IPS DF 19.7 (cell line): ENCODE data around the gene CHCHD6.
A peak's percentile ranks its signal among the peaks of the same experiment; 100 is the strongest.

Experiments
- DNase-seq: peaks from one replicate; pipeline ENCODE4 v3.0.0-alpha.2; 2013; ENCODE audit warnings: low read depth, low spot score

The CHCHD6 gene, protein sequence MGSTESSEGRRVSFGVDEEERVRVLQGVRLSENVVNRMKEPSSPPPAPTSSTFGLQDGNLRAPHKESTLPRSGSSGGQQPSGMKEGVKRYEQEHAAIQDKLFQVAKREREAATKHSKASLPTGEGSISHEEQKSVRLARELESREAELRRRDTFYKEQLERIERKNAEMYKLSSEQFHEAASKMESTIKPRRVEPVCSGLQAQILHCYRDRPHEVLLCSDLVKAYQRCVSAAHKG

DNA sequence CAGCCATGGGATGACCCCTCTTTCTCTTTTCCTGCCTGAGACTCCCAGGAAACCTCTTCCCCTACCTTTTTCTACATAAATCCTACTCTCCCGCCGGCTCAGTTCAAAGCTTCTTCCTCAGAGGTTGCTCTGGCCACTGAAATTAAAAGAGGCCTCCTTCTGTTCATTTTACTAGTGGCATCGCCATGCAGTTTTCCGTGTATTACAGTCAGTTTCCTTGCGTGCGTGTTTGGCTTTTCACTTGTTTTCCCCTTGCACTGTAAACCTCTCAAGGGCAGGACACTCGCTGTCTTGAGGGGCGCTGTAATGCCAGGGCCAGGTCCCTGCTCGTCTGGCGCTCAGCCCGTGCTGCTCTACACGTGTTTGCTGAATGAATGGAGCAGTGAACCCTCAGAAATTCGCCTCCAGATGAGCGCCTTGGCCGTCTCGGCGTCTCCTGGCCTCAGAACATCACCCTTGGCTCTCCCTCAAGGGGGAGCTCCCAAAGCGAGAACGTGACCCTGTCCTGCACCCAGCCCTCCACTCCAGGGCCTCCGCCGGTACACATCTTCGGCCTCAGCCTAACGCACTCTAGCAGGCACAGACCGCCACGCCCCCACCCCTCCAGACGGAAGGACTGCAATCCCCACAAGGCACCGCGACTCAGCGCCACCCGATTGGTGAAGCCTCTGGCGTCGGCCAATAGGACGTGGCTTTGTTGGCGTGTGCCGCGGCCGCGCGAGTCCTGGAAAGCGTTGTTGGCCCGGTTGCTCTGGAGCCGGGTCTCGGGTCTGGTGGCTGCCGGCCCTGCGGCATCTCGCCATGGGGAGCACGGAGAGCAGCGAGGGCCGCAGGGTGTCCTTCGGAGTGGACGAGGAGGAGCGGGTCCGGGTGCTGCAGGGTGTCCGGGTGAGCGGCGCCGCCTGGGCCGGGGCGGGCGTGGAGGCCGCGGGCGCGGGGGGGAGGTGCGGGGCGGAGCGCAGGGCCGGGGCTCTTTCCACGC lies at the start of gene CHCHD6:
TSS of gene CHCHD6 (plus strand) at position 729 of the 982 bp plus-strand sequence. CDS start at position 802, 73 bp downstream.
- DNase-seq = peak; percentile 80

GRCh38 chr3:126654571-126655383 lies 49.3 kb upstream of the CHCHD6 start, which contains the start of gene TXNRD3:
TSS of gene TXNRD3 (minus strand) at chr3:126655124.
- DNase-seq = no peak

GRCh38 chr3:126655887-126656286 lies 48.2 kb upstream of the CHCHD6 start:
- no peak for DNase-seq

DNA sequence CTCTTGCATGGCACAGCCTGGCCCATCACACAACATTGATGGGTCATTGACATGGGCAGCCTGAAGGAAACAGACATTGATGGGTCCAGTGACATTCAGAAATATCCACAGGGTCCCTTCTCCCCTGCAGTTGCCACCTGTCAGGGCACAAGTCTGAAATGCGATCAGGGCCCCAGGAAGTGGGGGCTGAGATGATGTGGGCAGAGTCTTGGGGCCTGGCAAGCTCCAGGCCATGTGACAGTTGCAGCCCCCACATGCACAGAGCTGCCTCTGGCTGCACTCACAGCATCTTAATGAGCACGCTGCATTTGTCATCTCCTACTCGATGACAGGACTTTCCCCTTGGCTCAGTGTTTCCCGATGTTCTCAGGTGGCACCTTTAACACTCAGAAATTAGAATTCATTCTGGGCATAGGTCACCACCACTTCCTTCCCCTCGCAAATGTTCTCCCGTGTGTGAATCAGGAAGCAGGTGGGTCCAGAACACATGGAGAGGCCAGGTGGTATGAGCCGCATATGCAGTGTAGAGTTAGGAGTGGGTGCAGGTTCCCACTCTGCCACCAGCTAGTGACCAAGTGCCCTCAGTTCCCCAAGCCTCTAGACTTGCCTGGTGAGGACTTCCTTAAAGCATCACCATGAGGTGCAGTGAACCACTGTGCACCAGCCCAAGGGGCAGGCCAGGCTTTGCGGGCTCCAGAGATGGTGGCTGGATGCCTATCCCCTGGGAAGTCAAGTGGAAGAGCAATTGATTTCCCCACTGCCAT lies 47.5 kb upstream of the CHCHD6 start:
- DNase-seq = no peak

DNA sequence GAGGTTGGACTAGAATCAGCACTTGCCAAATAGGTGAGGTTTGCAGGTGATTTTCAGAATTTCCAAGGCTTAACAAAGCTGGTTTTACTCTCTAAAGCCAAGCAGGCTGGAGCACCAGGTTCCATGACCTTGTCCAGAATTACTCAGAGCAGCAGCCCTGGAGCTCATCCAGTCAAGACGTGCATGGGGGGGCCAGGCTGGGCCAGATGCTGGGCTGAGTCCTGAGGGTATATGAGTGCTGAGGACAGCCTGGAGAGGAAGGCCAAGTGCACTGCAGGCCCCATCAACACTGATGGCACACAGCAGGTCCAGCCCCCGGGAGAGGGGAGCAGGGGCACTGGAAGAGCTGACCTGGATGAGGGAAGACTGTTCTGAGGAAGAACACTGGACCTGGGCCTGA lies 46.1 kb upstream of the CHCHD6 start:
- DNase-seq = no peak

GRCh38 chr3:126658584-126658983 lies 45.5 kb upstream of the CHCHD6 start:
- no peak for DNase-seq

DNA sequence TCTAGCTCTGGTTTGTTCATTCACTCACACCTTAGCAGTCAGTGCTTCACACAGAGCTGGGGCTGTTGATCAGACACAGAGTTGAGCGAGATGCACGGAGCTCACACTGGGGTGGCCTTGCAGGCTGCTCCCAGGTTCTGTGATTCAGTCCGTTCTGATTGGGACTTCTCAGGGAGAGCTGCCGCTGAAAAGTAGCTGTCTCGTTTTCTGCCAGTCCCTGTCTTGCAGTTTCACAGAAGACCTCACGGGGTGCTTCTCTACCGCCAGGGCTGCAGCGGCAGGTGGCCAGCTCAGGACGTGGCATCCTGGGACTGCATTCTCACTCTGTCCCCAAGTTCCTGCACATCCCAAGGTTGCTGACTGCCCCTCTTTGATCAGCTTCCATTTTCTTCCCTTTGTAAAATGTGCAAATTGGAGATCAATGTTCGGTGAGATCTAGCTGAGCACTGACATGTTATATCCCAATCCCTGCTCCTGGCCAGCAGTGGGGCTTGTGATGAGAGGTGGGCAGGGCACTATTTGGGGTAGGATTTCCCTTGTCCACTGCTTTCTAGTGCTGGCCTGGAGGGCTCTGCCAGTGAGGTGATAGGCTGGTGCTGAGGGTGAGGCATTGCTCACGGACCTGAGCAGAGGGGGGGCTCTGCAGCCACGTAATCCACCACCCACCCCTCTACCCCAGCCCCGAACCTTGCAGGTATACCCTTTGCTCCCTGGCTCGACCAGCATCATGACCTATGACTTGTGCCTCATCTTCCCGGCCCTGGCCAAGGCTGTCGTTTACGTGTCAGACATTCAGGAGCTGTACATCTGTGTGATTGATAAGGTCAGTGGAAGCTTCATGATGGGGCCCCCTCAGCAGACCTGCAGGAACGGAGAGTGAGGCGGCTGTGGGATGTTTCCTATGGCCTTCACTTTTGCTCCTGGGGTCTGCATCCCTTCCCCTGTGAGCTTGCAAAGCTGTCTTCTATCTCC lies 43.8 kb upstream of the CHCHD6 start:
- no peak for DNase-seq

DNA sequence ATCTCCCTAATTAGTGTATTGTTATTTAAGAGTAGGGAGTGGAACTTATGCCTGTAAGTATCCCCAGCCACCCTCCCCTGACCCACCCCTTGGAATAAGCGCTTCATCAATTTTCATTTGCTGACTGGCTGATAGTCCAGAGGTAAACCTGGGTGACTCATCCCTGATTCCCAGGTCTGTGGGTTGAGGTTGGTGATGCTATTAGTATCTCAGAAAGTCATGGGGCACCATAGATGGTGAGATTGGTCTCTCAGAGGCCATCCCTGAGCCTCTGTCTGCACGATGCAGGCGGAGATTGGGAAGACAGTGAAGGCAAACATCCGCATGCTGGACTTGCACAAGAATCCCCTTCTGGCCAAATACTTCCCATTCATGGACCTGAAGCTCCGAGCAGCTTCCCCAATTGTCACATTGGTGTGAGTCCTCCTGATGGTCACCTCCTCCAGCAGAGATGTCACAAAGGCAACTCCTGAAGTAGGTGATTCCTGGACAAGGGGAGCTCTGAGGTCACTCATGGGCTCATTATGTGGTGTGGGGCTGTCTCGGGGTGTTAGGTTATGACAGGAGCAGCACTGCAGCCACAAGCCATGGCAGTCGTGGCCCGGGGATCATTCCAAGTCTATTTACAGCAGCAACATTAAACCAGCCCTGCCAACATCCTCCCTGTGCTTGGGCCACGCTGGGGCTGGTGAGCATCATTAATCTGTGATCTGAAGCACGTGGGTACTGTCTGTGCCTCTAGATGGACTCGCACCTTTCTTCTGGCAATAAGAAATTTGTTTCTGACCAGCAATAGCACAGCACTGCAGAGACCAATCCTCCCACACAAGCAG lies 42.3 kb upstream of the CHCHD6 start:
- DNase-seq = no peak

- no peak for DNase-seq
These were observed 40.8 kb upstream of the CHCHD6 start for GRCh38 chr3:126663257-126663656.

GRCh38 chr3:126663750-126664149 lies 40.3 kb upstream of the CHCHD6 start:
- DNase-seq = no peak

DNA sequence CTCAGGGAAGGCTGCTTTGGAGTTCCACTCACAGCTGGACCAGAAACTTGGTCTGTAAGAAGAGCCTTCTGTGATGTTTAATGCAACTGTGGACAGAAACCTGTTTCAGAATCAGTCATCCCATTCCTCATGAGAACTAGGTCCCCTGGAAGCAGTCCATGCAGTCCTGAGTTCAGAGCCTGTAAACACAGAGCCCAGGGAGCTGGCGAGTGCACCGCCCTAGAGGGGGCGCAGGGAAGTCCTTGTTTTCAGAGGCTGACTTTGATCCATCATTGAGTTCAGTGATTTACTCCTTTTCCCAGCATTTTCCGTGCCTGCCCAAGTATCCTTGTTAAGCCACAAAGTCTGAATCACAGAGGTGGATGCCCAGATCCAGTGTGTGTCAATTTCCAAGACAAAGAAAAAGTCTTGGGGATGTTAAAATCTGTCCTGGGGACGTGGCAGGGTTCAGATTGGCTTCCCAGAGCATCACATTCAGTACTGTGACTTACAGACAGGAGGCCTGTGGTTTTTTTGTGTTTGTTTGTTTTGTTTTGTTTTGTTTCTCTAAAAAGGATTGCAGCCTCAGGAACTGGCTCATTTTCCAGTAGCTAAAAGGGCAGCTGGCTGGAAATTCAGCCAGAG lies 39.3 kb upstream of the CHCHD6 start:
- DNase-seq = no peak

- DNase-seq = no peak
These were observed 38.7 kb upstream of the CHCHD6 start for GRCh38 chr3:126665221-126665936.

- no peak for DNase-seq
These were observed 37.9 kb upstream of the CHCHD6 start for GRCh38 chr3:126665959-126666657.

DNA sequence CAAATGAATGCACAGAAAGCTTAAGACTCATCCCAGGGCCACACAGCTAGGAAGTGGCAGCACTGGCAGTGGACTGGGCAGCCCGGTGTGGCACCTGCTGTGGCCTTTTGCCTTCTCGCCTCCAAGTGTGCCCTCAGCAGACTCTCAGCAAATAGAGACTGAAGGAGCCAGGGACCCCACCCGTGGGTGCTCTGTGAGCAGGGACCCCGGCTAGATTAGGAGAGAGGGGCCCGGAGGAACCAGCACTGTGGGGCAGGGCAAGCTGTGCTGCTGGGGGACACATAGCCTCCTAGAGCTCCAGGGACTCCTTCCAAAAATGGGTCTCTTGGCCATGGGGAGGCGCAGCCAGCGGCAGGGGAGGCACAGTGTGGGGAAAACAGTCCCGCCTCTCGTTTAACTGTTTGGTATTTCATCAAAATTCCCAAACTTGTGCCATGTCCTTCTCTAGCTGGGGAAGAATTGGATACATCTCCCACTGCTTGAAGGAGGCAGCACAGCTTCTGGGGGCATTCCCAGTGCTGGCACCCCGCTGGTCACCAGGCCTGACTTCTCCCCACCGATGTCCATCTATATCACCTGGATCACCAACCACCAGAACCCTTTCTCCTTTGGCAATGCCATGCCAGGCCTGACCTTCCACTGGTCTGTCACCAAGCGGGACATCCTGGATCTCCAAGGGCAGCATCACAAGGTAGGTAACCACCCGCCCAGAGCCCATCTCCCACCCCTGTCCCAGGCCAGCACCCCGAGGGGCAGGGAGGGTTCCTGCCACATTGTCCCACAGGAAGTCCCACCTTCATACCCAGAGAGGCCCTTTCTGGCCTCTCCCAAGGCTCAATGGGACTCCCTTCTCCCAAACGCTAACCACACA lies 37.1 kb upstream of the CHCHD6 start:
- no peak for DNase-seq

DNA sequence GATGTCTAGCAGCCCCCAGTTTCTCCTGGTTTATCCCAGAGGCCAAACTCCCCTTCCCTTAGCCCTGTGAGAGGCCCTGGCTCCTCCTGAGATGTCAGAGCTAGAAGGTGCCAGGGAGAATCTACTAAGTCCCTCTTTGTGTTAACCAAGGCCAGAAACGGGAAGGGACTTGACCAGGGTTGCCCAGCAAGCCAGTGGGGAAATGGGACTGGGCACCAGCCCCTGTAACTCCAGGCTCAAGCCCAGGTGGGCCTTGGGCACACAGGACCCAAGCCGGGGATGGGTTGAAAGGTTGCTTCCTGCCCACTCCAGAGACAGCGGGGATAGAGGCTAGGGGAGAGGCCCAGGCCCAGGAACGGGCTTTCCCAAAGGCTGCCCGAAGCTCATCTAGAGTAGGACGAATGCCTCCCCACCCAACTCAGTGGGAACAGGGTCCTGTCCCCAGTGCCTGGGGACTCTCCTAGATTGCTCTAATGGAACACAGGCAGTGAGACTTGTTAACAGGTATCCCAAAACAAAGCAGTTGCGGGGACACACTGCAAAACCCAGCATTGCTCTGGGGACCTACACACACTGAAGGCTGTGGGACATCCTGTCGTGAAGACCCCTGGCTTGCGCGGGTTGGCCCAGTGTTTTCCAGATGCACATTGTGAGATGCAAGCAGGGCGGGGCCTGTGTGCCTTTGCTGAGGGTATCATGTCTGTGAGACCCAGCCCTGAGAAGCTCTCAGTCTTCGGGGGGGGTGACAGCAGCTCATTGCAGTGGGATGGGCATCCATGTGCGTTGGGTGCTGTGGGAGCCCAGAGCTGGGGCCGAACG lies 36.2 kb upstream of the CHCHD6 start:
- no peak for DNase-seq
